Endothelial cell (in vitro differentiated cells): ENCODE measurements around the gene UBASH3A. TPM values are rescaled to one million over a fixed set of nuclear protein-coding genes. Genes with fewer than 3 reads are reported as not detected.
"Not testable (repeated sequence)": the region's sequence is repeated elsewhere in the genome, so short reads cannot be mapped to it uniquely, and the experiment has no call there.

ENCODE experiments used
- DNase-seq: peaks from one replicate; pipeline ENCODE4 v3.0.0; 2021; ENCODE audit warnings: low spot score
- H3K27ac Mint-ChIP-seq: one replicate; pipeline ENCODE4 v1.8.0; 2021; ENCODE audit warnings: mixed read lengths, inconsistent platforms; ENCODE audit not compliant: unreplicated experiment
- H3K27me3 Mint-ChIP-seq: one replicate; pipeline ENCODE4 v1.8.0; 2021; ENCODE audit warnings: mild to moderate bottlenecking, moderate library complexity, mixed read lengths, inconsistent platforms; ENCODE audit not compliant: unreplicated experiment
- H3K36me3 Mint-ChIP-seq: one replicate; pipeline ENCODE4 v1.8.0; 2021; ENCODE audit warnings: mild to moderate bottlenecking, low read depth, mixed read lengths, inconsistent platforms; ENCODE audit not compliant: unreplicated experiment
- H3K4me1 Mint-ChIP-seq: one replicate; pipeline ENCODE4 v1.8.0; 2021; ENCODE audit warnings: mild to moderate bottlenecking, mixed read lengths, inconsistent platforms; ENCODE audit not compliant: unreplicated experiment
- H3K4me3 Mint-ChIP-seq: one replicate; pipeline ENCODE4 v1.8.0; 2021; ENCODE audit warnings: mild to moderate bottlenecking, mixed read lengths, inconsistent platforms; ENCODE audit not compliant: unreplicated experiment
- H3K9me3 Mint-ChIP-seq: one replicate; pipeline ENCODE4 v1.8.0; 2021; ENCODE audit warnings: mixed read lengths, inconsistent platforms; ENCODE audit not compliant: unreplicated experiment
- CTCF ChIP-seq: fragments of 200-600 bp; sonication (generic); IDR thresholded peaks from one replicate; pipeline ENCODE4 v1.5.0; 2021; ENCODE audit warnings: antibody characterized with exemption; ENCODE audit not compliant: unreplicated experiment
- total RNA-seq: library from RNA; stranded (reverse); fragmentation: NEBNext Ultra II Directional; extraction: Animal tissue kit (Norgen Biotek cat#: 25700); gene quantifications from one replicate; pipeline ENCODE4 v1.2.1, GENCODE V29; 2021; ENCODE audit not compliant: unreplicated experiment

UBASH3A gene
- total RNA-seq, 1 donor from 2014 or later: not detected

GRCh38 chr21:42468491-42469131 lies 64.9 kb downstream of the UBASH3A start:
- DNase-seq: no peak
- no peaks in the 10 kb centered on the region for H3K36me3 Mint-ChIP-seq
- no peak overlapping the region for H3K27ac Mint-ChIP-seq
- H3K4me3 Mint-ChIP-seq: no peak overlapping the region
- no peaks in the 10 kb centered on the region for H3K9me3 Mint-ChIP-seq
- no peak for TF ChIP-seq CTCF
- peaks cover 23% of the 10 kb centered on the region for H3K4me1 Mint-ChIP-seq
- peaks cover 5% of the 10 kb centered on the region for H3K27me3 Mint-ChIP-seq

- Mint-ChIP-seq H3K27ac (no peak overlapping the region), H3K9me3 (no peaks in the 10 kb centered on the region), H3K27me3 (peaks cover 5% of the 10 kb centered on the region), H3K36me3 (no peaks in the 10 kb centered on the region), H3K4me1 (peaks cover 23% of the 10 kb centered on the region), H3K4me3 (no peak overlapping the region)
- no peak for DNase-seq
- TF ChIP-seq CTCF: no peak
Measured at GRCh38 chr21:42469272-42469671, 65.6 kb downstream of the UBASH3A start.

- not testable (repeated sequence) for H3K27ac Mint-ChIP-seq
Measured at GRCh38 chr21:42469726-42470125, 66.0 kb downstream of the UBASH3A start.

GRCh38 chr21:42471206-42471605 lies 67.5 kb downstream of the UBASH3A start:
- TF ChIP-seq CTCF: no peak
- no peaks in the 10 kb centered on the region for H3K9me3 Mint-ChIP-seq
- H3K4me3 Mint-ChIP-seq: no peak overlapping the region
- no peak for DNase-seq
- H3K4me1 Mint-ChIP-seq: peaks cover 19% of the 10 kb centered on the region
- peaks cover 6% of the 10 kb centered on the region for H3K27me3 Mint-ChIP-seq
- H3K27ac Mint-ChIP-seq: no peak overlapping the region
- no peaks in the 10 kb centered on the region for H3K36me3 Mint-ChIP-seq

More at GRCh38 chr21:42469726-42470125, 66.0 kb downstream of the UBASH3A start:
- H3K9me3 Mint-ChIP-seq, DNase-seq, H3K27me3 Mint-ChIP-seq, H3K4me3 Mint-ChIP-seq, H3K36me3 Mint-ChIP-seq: not testable (repeated sequence)
- peaks cover 26% of the 10 kb centered on the region for H3K4me1 Mint-ChIP-seq

GRCh38 chr21:42471716-42472330 lies 68.1 kb downstream of the UBASH3A start:
- H3K4me3 Mint-ChIP-seq: no peak overlapping the region
- TF ChIP-seq CTCF: no peak
- H3K4me1 Mint-ChIP-seq: peaks cover 19% of the 10 kb centered on the region
- DNase-seq: no peak
- peaks cover 8% of the 10 kb centered on the region for H3K27me3 Mint-ChIP-seq
- no peaks in the 10 kb centered on the region for H3K9me3 Mint-ChIP-seq
- H3K27ac Mint-ChIP-seq: no peak overlapping the region
- no peaks in the 10 kb centered on the region for H3K36me3 Mint-ChIP-seq
